Sigmoid colon (tissue), 4 donors: ENCODE data around the gene TMEM145.

ENCODE experiments used
- POLR2A ChIP-seq, 2 donors: fragments of 450-650 bp; IDR thresholded peaks; one replicate each; pipeline ENCODE4 v1.6.1; 2016; ENCODE audit warnings: antibody characterized with exemption in 2 of 2, mild to moderate bottlenecking in 2 of 2, moderate library complexity in 2 of 2
- POLR2AphosphoS5 ChIP-seq, 4 donors: sonication (generic); formaldehyde crosslinking; IDR thresholded peaks; one replicate each; pipeline ENCODE4 v1.6.1; 2017; ENCODE audit warnings: antibody characterized with exemption in 4 of 4
- TF ChIP-seq, protein P1 (sequence below), 4 experiments: fragments of 450-650 bp in 3 of 4; fragments of 200-600 bp in 1 of 4; IDR thresholded peaks; one replicate each; pipeline ENCODE4 v1.5.1; 2016 to 2019; ENCODE audit warnings: antibody characterized with exemption in 4 of 4, mild to moderate bottlenecking in 3 of 4, moderate library complexity in 2 of 4

DNA sequence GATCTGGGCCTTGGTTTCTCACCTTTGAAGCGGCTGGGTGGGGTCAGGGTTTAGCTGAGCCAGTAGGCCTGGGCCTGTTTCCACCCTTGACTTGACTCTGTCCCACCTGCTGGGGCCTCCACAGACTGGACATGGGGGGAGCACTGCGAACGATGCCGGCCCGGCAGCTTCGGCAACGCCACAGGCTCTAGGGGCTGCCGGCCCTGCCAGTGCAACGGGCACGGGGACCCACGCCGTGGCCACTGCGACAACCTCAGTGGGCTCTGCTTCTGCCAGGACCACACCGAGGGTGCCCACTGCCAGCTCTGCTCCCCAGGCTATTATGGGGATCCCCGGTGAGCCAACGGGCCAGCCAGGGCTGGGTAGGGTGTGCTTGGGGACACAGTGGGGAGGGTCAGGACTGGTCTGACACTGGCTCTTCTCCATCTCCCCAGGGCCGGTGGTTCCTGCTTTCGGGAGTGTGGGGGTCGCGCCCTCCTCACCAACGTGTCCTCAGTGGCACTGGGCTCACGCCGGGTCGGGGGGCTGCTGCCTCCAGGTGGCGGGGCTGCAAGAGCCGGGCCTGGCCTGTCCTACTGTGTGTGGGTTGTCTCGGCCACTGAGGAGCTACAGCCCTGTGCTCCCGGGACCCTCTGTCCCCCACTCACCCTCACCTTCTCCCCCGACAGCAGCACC is 40.4 kb downstream of the TMEM145 start:
- TF ChIP-seq, protein P1, sequence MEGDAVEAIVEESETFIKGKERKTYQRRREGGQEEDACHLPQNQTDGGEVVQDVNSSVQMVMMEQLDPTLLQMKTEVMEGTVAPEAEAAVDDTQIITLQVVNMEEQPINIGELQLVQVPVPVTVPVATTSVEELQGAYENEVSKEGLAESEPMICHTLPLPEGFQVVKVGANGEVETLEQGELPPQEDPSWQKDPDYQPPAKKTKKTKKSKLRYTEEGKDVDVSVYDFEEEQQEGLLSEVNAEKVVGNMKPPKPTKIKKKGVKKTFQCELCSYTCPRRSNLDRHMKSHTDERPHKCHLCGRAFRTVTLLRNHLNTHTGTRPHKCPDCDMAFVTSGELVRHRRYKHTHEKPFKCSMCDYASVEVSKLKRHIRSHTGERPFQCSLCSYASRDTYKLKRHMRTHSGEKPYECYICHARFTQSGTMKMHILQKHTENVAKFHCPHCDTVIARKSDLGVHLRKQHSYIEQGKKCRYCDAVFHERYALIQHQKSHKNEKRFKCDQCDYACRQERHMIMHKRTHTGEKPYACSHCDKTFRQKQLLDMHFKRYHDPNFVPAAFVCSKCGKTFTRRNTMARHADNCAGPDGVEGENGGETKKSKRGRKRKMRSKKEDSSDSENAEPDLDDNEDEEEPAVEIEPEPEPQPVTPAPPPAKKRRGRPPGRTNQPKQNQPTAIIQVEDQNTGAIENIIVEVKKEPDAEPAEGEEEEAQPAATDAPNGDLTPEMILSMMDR (IDR thresholded peaks at IDR 0.05), result no peak
- no peak for TF ChIP-seq POLR2AphosphoS5 (IDR thresholded peaks at IDR 0.05)
- no peak for TF ChIP-seq POLR2A (IDR thresholded peaks at IDR 0.05)
